HTR-8/SVneo (cell line): ENCODE data around the gene RANBP6.
"Not testable (repeated sequence)": the region's sequence is repeated elsewhere in the genome, so short reads cannot be mapped to it uniquely, and the experiment has no call there.

Experiments used
- DNase-seq: peaks from one replicate; pipeline ENCODE4 v3.0.0; 2011; ENCODE audit warnings: low spot score, mixed read lengths; ENCODE audit not compliant: insufficient read length
- FAIRE-seq: peaks from 2 replicates; lab custom pipeline; 2011; peaks lifted over from hg19 to GRCh38; lab: Jason Lieb, UNC

The RANBP6 gene

GRCh38 chr9:6015278-6016157 lies at the start of gene RANBP6:
Gene RANBP6, minus strand, starts transcription at chr9:6015624. Its CDS starts 17 bp downstream, at chr9:6015607.
- FAIRE-seq (peak; percentile 58), DNase-seq (peak; percentile 82)

- DNase-seq, FAIRE-seq: not testable (repeated sequence)
These were observed 47.7 kb upstream of the RANBP6 start for GRCh38 chr9:6063146-6063545.

GRCh38 chr9:6055666-6056065 lies 40.2 kb upstream of the RANBP6 start:
- DNase-seq (no peak), FAIRE-seq (no peak)

- DNase-seq (peak; percentile 46), FAIRE-seq (peak; percentile 40)
These were observed 39.8 kb upstream of the RANBP6 start for GRCh38 chr9:6055216-6055615.

GRCh38 chr9:6054280-6055099 lies 39.1 kb upstream of the RANBP6 start:
- peak; percentile 51 for DNase-seq
- FAIRE-seq = no peak

GRCh38 chr9:6052293-6052919 lies 37.0 kb upstream of the RANBP6 start:
- FAIRE-seq (no peak), DNase-seq (no peak)

GRCh38 chr9:6051511-6051950 lies 36.1 kb upstream of the RANBP6 start:
- FAIRE-seq = no peak
- DNase-seq = no peak

- FAIRE-seq (no peak), DNase-seq (no peak)
These were observed 34.4 kb upstream of the RANBP6 start for GRCh38 chr9:6049798-6050197.

GRCh38 chr9:6048039-6048438 lies 32.6 kb upstream of the RANBP6 start:
- FAIRE-seq = no peak
- no peak for DNase-seq

- no peak for FAIRE-seq
- no peak for DNase-seq
These were observed 31.6 kb upstream of the RANBP6 start for GRCh38 chr9:6047020-6047419.

- DNase-seq = no peak
- FAIRE-seq = no peak
These were observed 29.9 kb upstream of the RANBP6 start for GRCh38 chr9:6045364-6045763.

GRCh38 chr9:6040077-6040476 lies 24.7 kb upstream of the RANBP6 start:
- no peak for FAIRE-seq
- DNase-seq = no peak

GRCh38 chr9:6036391-6036790 lies 21.0 kb upstream of the RANBP6 start:
- no peak for DNase-seq
- no peak for FAIRE-seq

- DNase-seq (no peak), FAIRE-seq (peak; percentile 51)
These were observed 19.5 kb upstream of the RANBP6 start for GRCh38 chr9:6034954-6035353.

GRCh38 chr9:6029604-6030274 lies 14.3 kb upstream of the RANBP6 start:
- no peak for FAIRE-seq
- DNase-seq = no peak

- FAIRE-seq (no peak), DNase-seq (no peak)
These were observed 8.7 kb upstream of the RANBP6 start for GRCh38 chr9:6024035-6024554.

- not testable (repeated sequence) for DNase-seq, FAIRE-seq
These were observed 1.6 kb upstream of the RANBP6 start for GRCh38 chr9:6016975-6017374.

GRCh38 chr9:6014670-6015270 lies 654 bp downstream of the RANBP6 start:
- no peak for FAIRE-seq

More at GRCh38 chr9:6014670-6015270, 654 bp downstream of the RANBP6 start:
- peak; percentile 10 for DNase-seq
